ENCODE measurements around the gene CDCA4.

CDCA4 gene

GRCh38 chr14:105013150-105013785 is 7.6 kb downstream of the CDCA4 start:
- no peak for DNase-seq (ENCODE audit: low read depth in 3 of 3)

- no peak for DNase-seq (ENCODE audit: low read depth in 3 of 3)
Measured at GRCh38 chr14:105012171-105012985, 8.5 kb downstream of the CDCA4 start.

GRCh38 chr14:105011312-105011990 is 9.4 kb downstream of the CDCA4 start:
- no peak for DNase-seq (ENCODE audit: low read depth in 3 of 3)

GRCh38 chr14:105010891-105011291 is 10.0 kb downstream of the CDCA4 start:
- no peak for DNase-seq (ENCODE audit: low read depth in 3 of 3)

GRCh38 chr14:105010106-105010505 is 10.8 kb downstream of the CDCA4 start:
- no peak for DNase-seq (ENCODE audit: low read depth in 3 of 3)

GRCh38 chr14:105007593-105008264 is 13.2 kb downstream of the CDCA4 start:
- DNase-seq (ENCODE audit: low read depth in 3 of 3) = no peak

- DNase-seq (ENCODE audit: low read depth in 3 of 3) = no peak
Measured at GRCh38 chr14:105006831-105007592, 13.9 kb downstream of the CDCA4 start.

GRCh38 chr14:105005929-105006830 is 14.7 kb downstream of the CDCA4 start:
- no peak for DNase-seq (ENCODE audit: low read depth in 3 of 3)

- no peak for DNase-seq (ENCODE audit: low read depth in 3 of 3)
Measured at GRCh38 chr14:105005329-105005928, 15.5 kb downstream of the CDCA4 start.

GRCh38 chr14:104999361-104999760 is 21.5 kb downstream of the CDCA4 start:
- no peak for DNase-seq (ENCODE audit: low read depth in 3 of 3)

GRCh38 chr14:104998801-104999200 is 22.1 kb downstream of the CDCA4 start:
- no peak for DNase-seq (ENCODE audit: low read depth in 3 of 3)

- DNase-seq (ENCODE audit: low read depth in 3 of 3) = no peak
Measured at GRCh38 chr14:104996483-104996882, 24.4 kb downstream of the CDCA4 start.

GRCh38 chr14:104996032-104996431 is 24.9 kb downstream of the CDCA4 start:
- no peak for DNase-seq (ENCODE audit: low read depth in 3 of 3)

- no peak for DNase-seq (ENCODE audit: low read depth in 3 of 3)
Measured at GRCh38 chr14:104994978-104995377, 25.9 kb downstream of the CDCA4 start.

- no peak for DNase-seq (ENCODE audit: low read depth in 3 of 3)
Measured at GRCh38 chr14:104993808-104994591, 26.9 kb downstream of the CDCA4 start.

GRCh38 chr14:104993306-104993705 is 27.6 kb downstream of the CDCA4 start:
- DNase-seq (ENCODE audit: low read depth in 3 of 3) = no peak

GRCh38 chr14:104992501-104992900 is 28.4 kb downstream of the CDCA4 start:
- no peak for DNase-seq (ENCODE audit: low read depth in 3 of 3)

- no peak for DNase-seq (ENCODE audit: low read depth in 3 of 3)
Measured at GRCh38 chr14:104991896-104992230, 29.0 kb downstream of the CDCA4 start.

- no peak for DNase-seq (ENCODE audit: low read depth in 3 of 3)
Measured at GRCh38 chr14:104989951-104990303, 31.0 kb downstream of the CDCA4 start.

Data from stimulated activated CD4-positive, alpha-beta T cell treated with anti-CD3 and anti-CD28 coated beads, TNF-alpha, amount 100 ng/mL, for 4 hours (primary cell).